HEK293 (cell line): Measurements from ENCODE around the gene EML6.

Experiments used
- ZNF311 ChIP-seq: fragments of 450-650 bp; formaldehyde crosslinking; IDR thresholded peaks from 2 replicates; pipeline ENCODE4 v1.5.1; 2017; ENCODE audit warnings: missing biosample characterization, missing genetic modification characterization, borderline replicate concordance
- ZNF350 ChIP-seq: fragments of 450-650 bp; formaldehyde crosslinking; IDR thresholded peaks from 2 replicates; pipeline ENCODE4 v1.5.0; 2017; ENCODE audit warnings: missing biosample characterization, mild to moderate bottlenecking, missing genetic modification characterization
- TF ChIP-seq, protein P1 (sequence below): fragments of 450-650 bp; formaldehyde crosslinking; IDR thresholded peaks from 2 replicates; pipeline ENCODE4 v1.5.1; 2016; ENCODE audit warnings: missing biosample characterization, missing genetic modification characterization

DNA sequence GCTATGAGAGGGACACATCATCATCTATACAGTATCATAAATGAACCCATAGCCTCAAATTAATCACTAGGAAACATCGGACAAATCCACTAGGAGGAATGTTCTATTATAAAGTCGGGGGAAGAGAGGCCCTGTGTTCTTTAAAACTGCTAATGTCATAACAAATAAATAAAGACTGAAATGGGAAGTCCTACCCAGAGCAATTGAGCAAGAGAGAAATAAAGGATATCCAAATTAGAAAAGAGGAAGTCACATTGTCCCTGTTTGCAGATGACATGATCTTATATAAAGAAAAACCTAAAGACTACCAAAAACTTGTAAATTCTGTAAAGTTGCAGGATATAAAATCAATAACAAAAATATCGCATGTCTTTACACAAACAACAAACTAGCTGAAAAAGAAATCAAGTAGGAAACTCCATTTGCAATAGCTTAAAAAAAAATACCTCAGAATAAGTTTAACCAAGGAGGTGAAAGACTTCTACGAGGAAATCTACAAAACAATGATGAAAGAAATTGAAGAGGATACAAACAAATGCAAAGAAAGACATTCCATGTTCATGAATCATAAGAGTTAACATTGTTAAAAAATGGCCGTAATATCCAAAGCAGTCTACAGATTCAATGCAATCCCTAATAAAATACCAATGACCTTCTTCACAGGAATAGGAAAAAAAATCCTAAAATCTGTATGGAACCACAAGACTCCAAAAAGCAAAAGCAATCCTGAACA, 296.2 kb downstream of the EML6 start:
- TF ChIP-seq ZNF350 (tag by site-specific recombination) (no peak), ZNF311 (tag by site-specific recombination) (no peak)
- TF ChIP-seq, protein P1, sequence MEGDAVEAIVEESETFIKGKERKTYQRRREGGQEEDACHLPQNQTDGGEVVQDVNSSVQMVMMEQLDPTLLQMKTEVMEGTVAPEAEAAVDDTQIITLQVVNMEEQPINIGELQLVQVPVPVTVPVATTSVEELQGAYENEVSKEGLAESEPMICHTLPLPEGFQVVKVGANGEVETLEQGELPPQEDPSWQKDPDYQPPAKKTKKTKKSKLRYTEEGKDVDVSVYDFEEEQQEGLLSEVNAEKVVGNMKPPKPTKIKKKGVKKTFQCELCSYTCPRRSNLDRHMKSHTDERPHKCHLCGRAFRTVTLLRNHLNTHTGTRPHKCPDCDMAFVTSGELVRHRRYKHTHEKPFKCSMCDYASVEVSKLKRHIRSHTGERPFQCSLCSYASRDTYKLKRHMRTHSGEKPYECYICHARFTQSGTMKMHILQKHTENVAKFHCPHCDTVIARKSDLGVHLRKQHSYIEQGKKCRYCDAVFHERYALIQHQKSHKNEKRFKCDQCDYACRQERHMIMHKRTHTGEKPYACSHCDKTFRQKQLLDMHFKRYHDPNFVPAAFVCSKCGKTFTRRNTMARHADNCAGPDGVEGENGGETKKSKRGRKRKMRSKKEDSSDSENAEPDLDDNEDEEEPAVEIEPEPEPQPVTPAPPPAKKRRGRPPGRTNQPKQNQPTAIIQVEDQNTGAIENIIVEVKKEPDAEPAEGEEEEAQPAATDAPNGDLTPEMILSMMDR (tag by site-specific recombination): no peak
